T-helper 17 cell (primary cell): ENCODE measurements around the gene AGR3. TPM values are rescaled to one million over a fixed set of nuclear protein-coding genes. Genes with fewer than 3 reads are reported as not detected.

Source experiments
- ATAC-seq: fragments of 150-1000 bp; cut with Tn5 transposase; 2 replicates; pipeline ENCODE4 v1.10.0; 2021; ENCODE audit warnings: mild to moderate bottlenecking, moderate library complexity
- DNase-seq, 3 donors: peaks; one replicate each; pipeline versions ENCODE4 v3.0.0 to v3.0.0-alpha.2; 2020 to 2021
- H3K9me3 ChIP-seq: one replicate; pipeline ENCODE4 v1.7.0; 2013; ENCODE audit warnings: low read length, mild to moderate bottlenecking; ENCODE audit not compliant: control insufficient read depth, poor library complexity, severe bottlenecking
- H3K27ac Mint-ChIP-seq: one replicate; pipeline ENCODE4 v1.8.0; 2022; ENCODE audit warnings: mild to moderate bottlenecking, moderate library complexity, mixed read lengths
- H3K27me3 Mint-ChIP-seq: one replicate; pipeline ENCODE4 v1.8.0; 2022; ENCODE audit warnings: mixed read lengths
- H3K36me3 Mint-ChIP-seq: one replicate; pipeline ENCODE4 v1.8.0; 2022; ENCODE audit warnings: low read depth, mixed read lengths
- H3K4me1 Mint-ChIP-seq: one replicate; pipeline ENCODE4 v1.8.0; 2022; ENCODE audit warnings: mild to moderate bottlenecking, mixed read lengths
- H3K4me3 Mint-ChIP-seq: one replicate; pipeline ENCODE4 v1.8.0; 2022; ENCODE audit warnings: mild to moderate bottlenecking, moderate library complexity, mixed read lengths
- total RNA-seq, 4 donors: library from RNA in 2 of 4; stranded (reverse) in 2 of 4; gene quantifications; one replicate each; pipeline ENCODE4 v1.2.3 and lab custom pipeline; 2022 to 2026

AGR3 gene
- total RNA-seq, 2 donors from 2014 or later: not detected

DNA sequence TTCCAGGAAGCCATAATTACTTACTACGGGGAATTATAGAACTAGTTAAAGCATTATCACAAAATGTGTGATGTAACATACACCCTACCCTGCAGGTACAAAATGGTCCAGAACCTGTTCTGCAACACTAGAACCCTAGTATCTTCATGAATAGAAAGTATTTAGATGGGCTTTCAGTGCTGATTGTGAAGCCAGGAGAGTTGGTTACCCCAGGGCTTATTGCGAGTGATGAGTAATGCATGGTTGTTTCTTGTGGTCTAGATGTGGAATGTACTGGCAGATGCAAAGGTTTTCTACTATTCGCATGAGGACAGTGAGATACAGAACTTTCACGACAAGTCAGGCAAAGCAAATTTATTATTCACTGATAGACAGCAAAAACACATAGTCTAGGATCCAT is 33.6 kb upstream of the AGR3 start:
- H3K9me3 ChIP-seq: no peaks in the 10 kb centered on the region
- no peak overlapping the region for H3K4me3 Mint-ChIP-seq
- ATAC-seq (no peak), DNase-seq (no peak)
- H3K27ac Mint-ChIP-seq: no peak overlapping the region
- no peaks in the 10 kb centered on the region for H3K36me3 Mint-ChIP-seq
- H3K27me3 Mint-ChIP-seq: peaks cover 9% of the 10 kb centered on the region
- no peaks in the 10 kb centered on the region for H3K4me1 Mint-ChIP-seq

DNA sequence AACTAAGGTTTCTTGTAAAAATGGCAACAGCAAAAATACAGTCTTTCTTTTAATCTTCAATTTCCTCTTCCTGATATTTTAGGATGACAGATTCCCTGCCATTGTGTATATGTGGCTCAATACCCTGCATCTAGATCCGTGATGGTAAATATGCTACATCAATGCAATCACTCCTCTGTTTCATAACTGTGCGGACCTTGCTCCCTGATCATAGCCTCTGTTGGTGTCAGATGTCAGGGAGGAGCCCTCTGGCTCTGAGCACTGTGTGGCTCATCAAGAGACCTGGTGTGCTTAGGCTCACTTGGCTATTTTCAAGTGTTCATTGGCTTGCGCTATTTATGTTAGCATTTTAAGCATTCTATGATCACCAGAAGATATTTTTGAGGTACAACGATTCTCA is 33.0 kb upstream of the AGR3 start:
- Mint-ChIP-seq H3K27me3 (peaks cover 11% of the 10 kb centered on the region), H3K27ac (peak overlapping the region; percentile 84), H3K36me3 (no peaks in the 10 kb centered on the region), H3K4me1 (no peaks in the 10 kb centered on the region), H3K4me3 (no peak overlapping the region)
- DNase-seq (no peak), ATAC-seq (no peak)
- H3K9me3 ChIP-seq: no peaks in the 10 kb centered on the region

DNA sequence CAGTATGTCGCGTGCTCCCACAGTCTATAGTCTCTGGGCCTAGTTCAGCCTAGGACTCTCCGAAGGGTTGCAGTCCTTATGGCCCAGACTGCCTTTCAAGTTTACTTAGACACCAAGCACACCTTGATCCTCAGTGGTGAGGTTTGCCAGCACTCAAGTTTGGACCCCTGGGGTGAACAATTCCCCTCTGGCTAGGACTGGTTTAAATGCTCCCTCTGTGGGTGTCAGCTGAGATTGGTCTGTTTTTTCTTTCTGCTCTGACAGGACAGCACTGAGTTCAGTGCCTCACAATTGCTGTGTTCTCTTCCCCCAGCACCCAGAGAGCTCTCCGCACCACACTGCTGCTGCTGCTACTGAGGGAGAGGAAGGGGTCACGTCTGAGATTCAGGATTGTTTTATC is 31.9 kb upstream of the AGR3 start:
- no peaks in the 10 kb centered on the region for H3K36me3 Mint-ChIP-seq
- peaks cover 15% of the 10 kb centered on the region for H3K27me3 Mint-ChIP-seq
- no peaks in the 10 kb centered on the region for H3K4me1 Mint-ChIP-seq
- H3K27ac Mint-ChIP-seq: no peak overlapping the region
- H3K9me3 ChIP-seq: no peaks in the 10 kb centered on the region
- H3K4me3 Mint-ChIP-seq: no peak overlapping the region
- ATAC-seq: no peak
- no peak for DNase-seq

DNA sequence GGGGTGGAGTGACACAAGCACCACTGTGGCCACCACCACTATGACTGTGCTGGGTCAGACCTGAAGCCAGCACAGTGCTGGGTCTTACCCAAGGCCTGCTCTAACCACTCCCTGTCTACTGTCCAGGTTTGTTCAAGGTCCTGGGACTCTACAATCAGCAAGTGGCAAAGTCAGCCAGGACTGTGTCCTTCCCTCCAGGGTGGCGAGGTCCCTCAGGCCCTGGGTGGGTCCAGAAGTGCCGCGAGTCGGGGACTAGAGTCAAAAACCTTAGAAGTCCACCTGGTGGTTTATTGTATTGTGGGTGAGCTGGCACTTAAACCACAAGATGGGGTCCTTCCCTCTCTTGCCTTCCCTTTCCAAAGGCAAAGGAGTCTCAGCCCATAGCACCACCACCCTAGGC is 30.8 kb upstream of the AGR3 start:
- H3K36me3 Mint-ChIP-seq: no peaks in the 10 kb centered on the region
- peaks cover 15% of the 10 kb centered on the region for H3K27me3 Mint-ChIP-seq
- DNase-seq: no peak
- H3K4me1 Mint-ChIP-seq: no peaks in the 10 kb centered on the region
- no peak overlapping the region for H3K4me3 Mint-ChIP-seq
- ATAC-seq: no peak
- H3K9me3 ChIP-seq: no peaks in the 10 kb centered on the region
- no peak overlapping the region for H3K27ac Mint-ChIP-seq

DNA sequence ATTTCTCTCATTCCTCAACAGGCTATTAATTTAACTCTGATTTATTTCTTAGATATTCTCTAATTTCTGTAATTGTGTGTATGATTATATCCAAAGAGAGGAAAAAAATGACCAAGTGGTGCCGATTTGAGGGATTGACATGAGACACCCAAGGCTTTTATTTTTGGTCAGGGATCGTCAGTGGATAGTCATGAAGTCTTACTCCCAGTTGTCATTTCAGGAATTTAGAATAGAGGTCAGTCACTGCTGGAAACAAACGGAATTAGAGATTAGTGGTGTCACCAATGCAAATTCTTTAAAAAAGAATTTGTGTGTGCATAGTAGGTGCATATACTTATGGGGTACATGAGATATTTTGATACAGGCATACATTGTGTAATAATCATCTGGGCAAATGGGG is 26.8 kb upstream of the AGR3 start:
- Mint-ChIP-seq H3K27me3 (peaks cover 6% of the 10 kb centered on the region), H3K4me1 (no peaks in the 10 kb centered on the region), H3K27ac (no peak overlapping the region), H3K36me3 (no peaks in the 10 kb centered on the region), H3K4me3 (no peak overlapping the region)
- ATAC-seq (no peak), DNase-seq (no peak)
- H3K9me3 ChIP-seq: no peaks in the 10 kb centered on the region

DNA sequence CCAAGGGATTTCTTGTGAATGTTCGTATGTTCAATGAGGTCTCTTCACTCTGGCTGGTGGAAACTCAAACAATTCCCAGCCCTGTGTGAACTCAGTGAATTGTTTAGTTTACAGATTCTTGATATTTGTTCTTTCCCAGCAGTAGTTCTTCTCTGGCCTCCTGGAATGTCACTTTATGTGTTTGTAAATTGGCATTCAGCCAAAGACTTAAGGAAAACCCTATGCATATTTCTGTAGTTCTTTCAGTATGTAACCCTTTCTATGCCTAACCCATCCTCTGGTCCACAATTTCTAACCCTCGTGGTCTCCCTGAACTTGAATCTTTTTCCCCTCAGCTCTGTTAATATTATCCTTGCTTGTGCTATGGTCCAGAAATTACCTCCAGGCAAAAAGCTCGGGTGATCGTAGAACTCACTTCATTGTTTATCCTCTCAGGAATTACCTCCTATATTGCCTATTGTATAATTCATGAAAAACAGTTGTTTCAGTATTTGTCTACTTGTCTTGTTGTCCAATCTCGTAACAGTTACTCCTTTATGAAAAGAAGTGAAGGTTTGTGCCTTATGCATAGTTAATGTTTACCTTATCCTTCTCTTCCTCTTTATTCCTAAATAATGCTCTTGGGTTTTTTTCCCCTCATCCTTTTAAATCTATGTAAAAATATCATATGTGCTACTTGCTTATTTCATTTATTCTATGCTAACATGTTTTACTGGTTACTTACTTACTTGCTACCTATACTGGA is 23.7 kb upstream of the AGR3 start:
- no peak overlapping the region for H3K27ac Mint-ChIP-seq
- peaks cover 6% of the 10 kb centered on the region for H3K27me3 Mint-ChIP-seq
- ATAC-seq: no peak
- H3K36me3 Mint-ChIP-seq: no peaks in the 10 kb centered on the region
- no peak for DNase-seq
- H3K4me3 Mint-ChIP-seq: no peak overlapping the region
- H3K4me1 Mint-ChIP-seq: no peaks in the 10 kb centered on the region
- H3K9me3 ChIP-seq: no peaks in the 10 kb centered on the region

DNA sequence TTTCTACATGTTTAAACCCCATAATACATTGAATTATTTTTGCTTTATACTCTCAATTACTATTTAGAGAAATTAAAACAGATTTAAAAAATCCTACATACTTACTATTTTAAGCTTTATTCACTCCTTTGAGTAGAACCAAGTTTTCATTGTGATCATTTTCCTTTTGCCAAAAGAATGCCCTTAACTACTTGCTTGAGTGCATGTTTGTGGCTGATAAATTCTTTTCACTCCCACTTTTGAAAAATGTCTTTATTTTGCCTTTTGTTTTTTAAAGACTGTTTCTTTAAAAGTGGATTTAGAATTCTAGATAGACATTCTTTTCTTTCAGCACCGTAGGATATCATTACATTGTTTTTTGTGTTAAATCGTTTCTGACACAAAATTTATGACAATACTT is 22.3 kb upstream of the AGR3 start:
- no peaks in the 10 kb centered on the region for H3K4me1 Mint-ChIP-seq
- DNase-seq (no peak), ATAC-seq (no peak)
- H3K36me3 Mint-ChIP-seq: no peaks in the 10 kb centered on the region
- no peak overlapping the region for H3K27ac Mint-ChIP-seq
- H3K4me3 Mint-ChIP-seq: no peak overlapping the region
- H3K9me3 ChIP-seq: no peaks in the 10 kb centered on the region
- no peaks in the 10 kb centered on the region for H3K27me3 Mint-ChIP-seq

DNA sequence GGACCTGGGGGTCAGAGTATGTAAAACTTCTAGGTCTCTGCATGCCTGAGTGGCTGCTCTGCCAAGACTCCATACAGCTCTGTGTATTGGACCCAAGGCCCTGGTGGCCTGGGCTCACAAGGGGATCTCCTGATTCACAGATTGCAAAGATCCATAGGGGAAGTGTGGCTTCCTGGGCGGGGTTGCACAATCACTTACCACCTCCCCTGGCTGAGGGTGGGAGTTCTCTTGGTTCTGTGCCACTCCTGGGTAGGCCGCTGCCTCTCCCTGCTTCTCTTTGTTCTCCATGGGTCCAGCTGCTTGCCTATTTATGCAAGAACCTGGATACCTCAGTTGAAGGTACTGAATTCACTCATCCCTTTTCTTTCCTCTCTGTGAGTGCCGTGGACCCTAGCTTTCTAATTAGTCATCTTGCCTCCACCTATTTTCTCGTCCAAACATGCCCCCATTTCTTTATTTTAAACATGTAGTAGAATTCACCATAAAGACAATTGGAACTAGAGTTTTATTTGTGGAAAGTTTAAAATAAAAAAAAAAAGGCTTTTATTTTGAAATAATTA is 18.5 kb upstream of the AGR3 start:
- H3K4me1 Mint-ChIP-seq: no peaks in the 10 kb centered on the region
- H3K4me3 Mint-ChIP-seq: no peak overlapping the region
- H3K36me3 Mint-ChIP-seq: no peaks in the 10 kb centered on the region
- DNase-seq (no peak), ATAC-seq (no peak)
- H3K27me3 Mint-ChIP-seq: no peaks in the 10 kb centered on the region
- no peak overlapping the region for H3K27ac Mint-ChIP-seq
- H3K9me3 ChIP-seq: no peaks in the 10 kb centered on the region

DNA sequence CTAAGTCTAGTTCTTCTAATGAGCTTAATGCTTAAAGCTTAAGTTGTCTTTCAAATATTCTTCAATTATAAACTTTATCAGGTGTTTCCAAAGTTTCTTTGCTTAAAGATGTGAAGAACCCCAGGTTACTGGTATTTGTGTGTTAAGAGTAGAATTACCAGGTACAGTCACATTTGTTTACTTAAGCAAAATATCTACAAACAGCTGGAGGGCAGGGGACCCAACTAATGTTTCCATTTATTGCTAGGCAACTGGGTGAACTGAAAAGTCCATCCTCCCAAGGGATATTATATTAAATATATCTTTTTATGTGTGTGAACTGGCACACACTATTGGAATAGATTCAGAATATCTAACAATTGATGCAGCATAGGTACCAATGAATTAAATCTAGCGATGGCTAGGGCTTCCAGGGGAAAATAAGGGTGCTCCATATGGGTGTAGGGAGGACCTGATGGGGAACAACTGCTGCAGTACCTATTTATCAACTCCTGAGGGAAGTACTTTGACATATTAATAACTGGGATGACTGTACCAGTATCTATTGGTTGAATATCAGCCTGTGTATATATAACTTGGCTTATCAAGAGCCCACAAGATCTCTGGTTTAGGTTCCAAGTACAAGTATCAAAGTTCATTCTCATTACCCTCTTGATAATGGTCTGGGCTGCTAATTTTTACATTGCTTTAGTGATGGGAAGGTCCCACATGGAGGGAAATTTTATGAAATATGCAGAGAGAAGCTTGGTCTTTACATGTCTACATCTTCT is 10.3 kb upstream of the AGR3 start:
- H3K9me3 ChIP-seq: no peaks in the 10 kb centered on the region
- ATAC-seq: no peak
- Mint-ChIP-seq H3K36me3 (no peaks in the 10 kb centered on the region), H3K4me1 (peaks cover 14% of the 10 kb centered on the region), H3K27ac (peak overlapping the region; percentile 54), H3K4me3 (no peak overlapping the region), H3K27me3 (peaks cover 4% of the 10 kb centered on the region)
- DNase-seq: no peak

DNA sequence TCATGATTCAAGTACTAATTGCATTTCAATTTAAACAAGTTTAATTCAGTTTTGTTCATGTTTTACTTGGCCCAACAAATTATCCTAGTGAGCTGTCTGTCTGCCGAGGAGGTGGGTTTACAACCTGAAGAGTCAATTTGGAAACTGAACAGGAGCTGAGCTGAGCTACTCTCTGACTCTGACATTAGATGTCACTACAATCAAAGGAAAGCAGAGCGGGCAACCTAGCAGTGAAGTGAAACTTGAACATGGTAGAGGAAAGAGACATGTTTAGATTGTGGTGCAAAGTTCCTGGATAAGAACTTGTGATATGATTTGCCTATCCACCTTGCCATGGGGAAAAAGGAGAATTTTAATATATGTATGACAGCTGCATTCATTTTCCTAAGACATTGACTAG is 9.6 kb upstream of the AGR3 start:
- Mint-ChIP-seq H3K36me3 (no peaks in the 10 kb centered on the region), H3K27me3 (peaks cover 5% of the 10 kb centered on the region), H3K4me1 (peaks cover 14% of the 10 kb centered on the region), H3K4me3 (no peak overlapping the region), H3K27ac (no peak overlapping the region)
- peak; percentile 81 for ATAC-seq
- no peak for DNase-seq
- no peaks in the 10 kb centered on the region for H3K9me3 ChIP-seq

DNA sequence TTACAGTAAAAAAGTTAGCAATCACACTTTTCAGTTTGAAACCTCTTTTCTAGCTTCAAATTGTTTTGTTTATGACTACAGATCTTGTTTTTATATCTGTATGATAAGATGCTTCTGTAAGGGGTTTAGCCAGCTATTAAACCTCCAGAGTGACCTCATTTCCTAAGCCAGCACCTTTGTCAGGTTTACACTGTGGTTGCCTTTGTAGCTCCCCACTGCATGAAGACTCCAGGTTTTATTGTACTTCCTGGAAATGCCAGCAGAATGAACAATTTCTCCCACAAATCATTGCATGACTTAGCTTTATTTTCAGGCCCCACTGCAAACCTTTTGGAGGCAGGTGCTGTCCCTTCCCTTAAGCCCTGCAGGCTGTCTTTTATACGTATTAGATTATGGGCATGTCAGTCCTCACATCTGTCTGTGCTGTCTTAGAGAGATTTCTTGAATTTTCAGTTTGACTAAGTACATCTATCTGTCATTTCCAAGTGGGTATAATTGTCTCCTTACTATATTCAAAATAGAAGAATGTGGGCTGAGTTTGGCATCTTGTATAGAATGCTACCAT is 8.2 kb upstream of the AGR3 start:
- peaks cover 5% of the 10 kb centered on the region for H3K27me3 Mint-ChIP-seq

DNA sequence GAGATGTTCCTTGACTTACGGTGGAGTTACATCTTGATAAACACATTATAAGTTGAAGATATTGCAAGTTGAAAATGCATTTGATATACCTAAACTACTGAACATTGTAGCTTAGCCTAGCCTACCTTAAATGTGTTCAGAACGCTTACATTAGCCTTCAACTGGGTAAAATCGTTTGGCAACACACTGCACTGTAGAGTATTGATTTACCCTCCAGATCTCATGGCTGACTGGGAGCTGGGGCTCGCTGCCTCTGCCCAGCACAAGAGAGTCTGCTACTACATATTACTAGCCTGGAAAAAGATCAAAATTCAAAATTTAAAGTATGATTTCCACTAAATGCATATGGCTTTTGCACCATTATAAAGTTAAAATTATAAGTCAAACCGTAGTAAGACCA is 7.5 kb upstream of the AGR3 start:
- ATAC-seq (no peak), DNase-seq (no peak)
- peaks cover 5% of the 10 kb centered on the region for H3K27me3 Mint-ChIP-seq
- no peak overlapping the region for H3K4me3 Mint-ChIP-seq
- H3K4me1 Mint-ChIP-seq: peaks cover 14% of the 10 kb centered on the region
- no peaks in the 10 kb centered on the region for H3K36me3 Mint-ChIP-seq
- H3K9me3 ChIP-seq: no peaks in the 10 kb centered on the region
- H3K27ac Mint-ChIP-seq: no peak overlapping the region

More for the DNA sequence above, 8.2 kb upstream of the AGR3 start:
- DNase-seq: no peak
- Mint-ChIP-seq H3K27ac (no peak overlapping the region), H3K4me1 (peaks cover 14% of the 10 kb centered on the region), H3K36me3 (no peaks in the 10 kb centered on the region), H3K4me3 (no peak overlapping the region)
- H3K9me3 ChIP-seq: no peaks in the 10 kb centered on the region
- no peak for ATAC-seq

DNA sequence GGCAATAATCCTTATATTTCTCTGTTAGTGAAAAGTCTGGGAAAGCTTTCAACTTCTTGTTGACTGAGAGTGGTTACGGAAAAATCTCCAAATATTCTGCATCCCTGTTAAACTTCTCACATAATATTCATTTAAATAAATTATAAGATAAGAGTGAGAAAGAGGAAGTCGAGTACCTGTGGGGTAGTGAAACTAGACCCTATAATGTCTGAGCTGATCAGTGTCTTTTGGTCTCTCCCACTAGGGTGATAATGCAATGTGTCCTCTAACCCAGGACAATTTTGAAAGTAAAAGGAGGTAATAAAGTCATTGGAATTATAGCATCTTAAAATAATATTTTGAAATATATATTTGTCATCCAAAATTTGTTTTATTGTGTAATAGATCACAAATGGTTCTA is 2.1 kb upstream of the AGR3 start:
- Mint-ChIP-seq H3K4me1 (no peaks in the 10 kb centered on the region), H3K4me3 (no peak overlapping the region), H3K27me3 (peaks cover 5% of the 10 kb centered on the region), H3K36me3 (no peaks in the 10 kb centered on the region), H3K27ac (no peak overlapping the region)
- no peaks in the 10 kb centered on the region for H3K9me3 ChIP-seq
- DNase-seq (no peak), ATAC-seq (no peak)
